Stimulated activated CD4-positive, alpha-beta T cell treated with anti-CD3 and anti-CD28 coated beads, TNF-alpha, amount 100 ng/mL, for 1 hour (primary cell): ENCODE results near the gene DDX3Y.

Experiments
- DNase-seq, 3 donors: peaks; one replicate each; pipeline ENCODE4 v3.0.0-alpha.2; 2020; ENCODE audit warnings: low read depth in 3 of 3, low spot score in 1 of 3

The DDX3Y gene

DNA sequence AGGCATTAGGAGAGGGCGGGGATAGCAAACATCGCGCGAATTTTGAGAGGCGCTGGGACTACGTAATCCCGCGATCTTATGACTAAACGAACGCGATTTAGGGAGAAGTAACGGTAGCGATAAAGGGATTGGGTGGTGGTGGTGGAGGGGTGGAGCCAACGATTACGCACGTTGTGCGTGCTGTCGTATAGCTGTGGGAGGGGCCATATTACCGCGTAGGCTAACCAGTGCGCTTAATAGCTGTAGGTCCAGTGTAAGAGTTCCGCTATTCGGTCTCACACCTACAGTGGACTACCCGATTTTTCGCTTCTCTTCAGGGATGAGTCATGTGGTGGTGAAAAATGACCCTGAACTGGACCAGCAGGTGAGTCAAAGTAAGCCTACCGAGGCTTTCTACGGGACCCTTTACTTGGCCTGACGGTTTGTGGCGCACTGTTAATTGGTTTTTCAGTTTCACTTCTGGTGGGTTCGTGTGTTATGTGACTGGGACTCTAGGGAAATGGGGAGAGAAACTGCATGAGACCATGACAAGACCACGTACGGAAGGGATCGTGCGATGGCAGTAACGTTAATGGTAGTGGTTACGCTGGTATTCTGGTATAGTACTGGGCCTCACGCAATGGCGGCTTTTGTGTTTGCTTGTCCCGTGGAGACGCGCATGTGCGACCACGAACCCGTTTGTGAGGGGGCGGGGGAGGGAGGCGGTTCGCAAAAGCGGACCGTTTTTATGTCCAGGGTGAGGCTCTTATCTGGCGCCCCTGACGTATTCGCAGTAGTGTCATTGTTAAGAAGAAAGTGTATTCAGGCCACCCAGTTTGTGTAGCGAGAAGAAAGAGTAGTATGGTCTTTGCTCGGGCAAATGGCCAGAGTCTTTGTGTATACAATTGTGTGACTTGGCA is at the start of gene DDX3Y:
Gene DDX3Y, plus strand, starts transcription at position 251 of the 899 bp plus-strand sequence. Its CDS starts 69 bp downstream, at position 320.
- DNase-seq: peak in 2 of 3 donors; percentile 58 to 63

- DNase-seq: no peak
Measured at GRCh38 chrY:12855791-12856275, 48.8 kb upstream of the DDX3Y start.

GRCh38 chrY:12867960-12868359 is 36.7 kb upstream of the DDX3Y start:
- no peak for DNase-seq

DNA sequence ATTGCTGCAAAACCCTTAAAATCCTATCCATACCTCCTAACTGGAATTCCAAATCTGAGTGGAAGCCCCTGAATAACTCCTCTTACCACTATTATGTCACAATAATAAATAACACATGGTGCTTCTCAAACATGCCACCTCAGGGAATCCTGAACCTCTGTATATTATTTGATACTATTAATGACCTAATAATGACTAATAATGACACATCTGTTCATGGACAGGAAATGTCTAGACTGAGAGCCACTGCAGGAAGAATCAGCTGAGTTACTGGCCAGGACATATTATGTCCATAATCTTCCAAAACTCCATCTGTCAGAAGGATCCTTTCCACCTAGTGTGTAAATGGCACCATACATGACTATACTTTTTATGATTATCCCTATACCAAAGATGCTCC is 7.7 kb upstream of the DDX3Y start:
- DNase-seq: no peak

DNA sequence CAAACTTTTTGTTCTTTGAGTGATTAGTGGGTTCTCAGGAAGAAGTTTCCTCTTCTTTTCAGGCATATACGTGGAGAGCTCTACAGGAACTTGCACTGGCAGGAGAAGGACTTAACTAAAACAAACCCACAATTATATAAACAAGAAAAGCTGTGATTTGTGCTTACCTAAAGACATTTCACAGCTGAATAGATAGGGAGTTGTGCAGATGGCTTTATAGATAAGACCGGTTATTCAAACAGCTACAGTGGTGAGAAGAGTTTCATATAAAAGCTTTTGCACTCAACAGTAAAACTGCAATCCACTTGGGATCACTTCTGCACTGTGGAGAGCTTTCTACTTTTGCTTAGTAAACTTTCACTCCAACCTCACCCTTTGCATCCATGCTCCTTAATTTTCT is 6.1 kb upstream of the DDX3Y start:
- DNase-seq: no peak

- DNase-seq: peak in 2 of 3 donors; percentile 20 to 33
Measured at GRCh38 chrY:12905517-12905872, 827 bp downstream of the DDX3Y start.

DNA sequence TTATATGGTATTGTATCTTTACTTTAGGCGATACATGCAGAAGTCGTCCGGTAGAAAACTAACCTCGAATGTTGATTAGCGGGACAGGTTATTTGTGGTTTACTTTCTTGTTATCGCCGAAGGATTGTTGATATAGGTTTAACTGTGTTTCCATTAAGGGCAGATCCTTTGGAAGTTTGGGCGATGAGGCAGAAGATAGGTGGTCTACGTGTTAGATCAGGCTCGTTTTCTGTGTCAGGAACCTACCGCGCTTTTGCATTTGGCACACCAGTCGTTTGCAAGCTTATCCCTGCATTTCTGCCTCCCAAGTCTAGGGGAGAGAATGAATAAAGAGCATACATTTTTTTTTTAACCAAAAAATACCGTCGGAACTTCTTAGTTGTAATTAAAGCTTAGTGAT is 1.2 kb downstream of the DDX3Y start:
- no peak for DNase-seq

GRCh38 chrY:12913541-12913940 is 8.9 kb downstream of the DDX3Y start:
- DNase-seq: no peak

DNA sequence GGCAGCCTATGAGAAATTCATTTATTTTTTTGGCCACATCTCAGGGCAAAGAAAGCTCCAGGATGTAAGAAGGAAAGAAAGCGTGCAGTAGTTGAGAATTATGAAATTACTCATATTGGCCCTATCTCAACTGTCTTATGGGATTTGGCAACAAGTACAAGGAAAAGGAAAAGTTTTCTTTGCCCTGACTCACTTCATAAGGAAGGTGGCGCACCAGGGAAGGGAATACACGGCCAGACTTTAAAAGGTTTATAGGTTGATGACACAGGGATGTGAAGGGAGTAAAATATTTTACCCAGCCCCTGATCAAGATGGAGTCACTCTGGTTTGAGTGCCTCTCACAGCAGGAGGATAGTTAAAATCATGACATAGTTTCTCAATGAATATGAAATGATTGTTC is 23.4 kb downstream of the DDX3Y start:
- no peak for DNase-seq

- no peak for DNase-seq
Measured at GRCh38 chrY:12941725-12942687, 37.3 kb downstream of the DDX3Y start.
